Left lung (tissue), 10 donors: ENCODE results near the gene SMAD4. TPM values are rescaled to one million over a fixed set of nuclear protein-coding genes. Genes with fewer than 3 reads are reported as not detected.
A peak's percentile ranks its signal among the peaks of the same experiment; 100 is the strongest.

ENCODE experiments used
- ATAC-seq: fragments of 200-7000 bp; cut with Tn5 transposase; one replicate; pipeline ENCODE4 v1.9.1; 2020; ENCODE audit warnings: moderate library complexity
- DNase-seq, 4 donors: peaks; one replicate each; pipeline ENCODE4 v3.0.0-alpha.2; 2013 to 2020
- H3K27ac ChIP-seq, 2 donors: fragments of 200-600 bp; sonication (generic) in 1 of 2; one replicate each; pipeline versions ENCODE4 v1.5.0 to v1.8.0; 2020 to 2021
- H3K27me3 ChIP-seq, 2 donors: fragments of 200-600 bp; sonication (generic) in 1 of 2; one replicate each; pipeline versions ENCODE4 v1.5.0 to v1.8.0; 2020 to 2021
- H3K36me3 ChIP-seq, 2 donors: fragments of 200-600 bp; sonication (generic) in 1 of 2; one replicate each; pipeline versions ENCODE4 v1.5.0 to v1.8.0; 2020 to 2021
- H3K4me1 ChIP-seq, 2 donors: fragments of 200-600 bp; one replicate each; pipeline ENCODE4 v1.8.0; 2021
- H3K4me3 ChIP-seq, 2 donors: fragments of 200-600 bp; sonication (generic) in 1 of 2; one replicate each; pipeline versions ENCODE4 v1.5.0 to v1.8.0; 2020 to 2021; ENCODE audit warnings: mild to moderate bottlenecking in 1 of 2
- H3K9me3 ChIP-seq, 2 donors: fragments of 200-600 bp; sonication (generic) in 1 of 2; one replicate each; pipeline versions ENCODE4 v1.5.0 to v1.8.0; 2020 to 2021
- CTCF ChIP-seq, 2 donors: fragments of 200-600 bp; sonication (generic) in 1 of 2; IDR thresholded peaks; one replicate each; pipeline versions ENCODE4 v1.5.0 to v1.8.0; 2021; ENCODE audit warnings: antibody characterized with exemption in 2 of 2
- intact Hi-C, 2 donors: fragments of 100-400 bp; cut with DNase I; formaldehyde crosslinking; loops; one replicate each; pipeline versions ENCODE4 v1.11.2 to v1.14.2; 2022
- polyA plus RNA-seq, 6 donors: library from polyadenylated mRNA; unstranded; fragments of 120-200 nt; gene quantifications; one replicate each; pipeline ENCODE4 v1.2.1, GENCODE V29; 2013; ENCODE audit not compliant: insufficient read length in 6 of 6
- total RNA-seq, 2 donors: library from RNA; stranded (reverse); fragmentation: NEBNext Ultra II Directional; extraction: Animal tissue kit (Norgen Biotek cat#: 25700); gene quantifications; one replicate each; pipeline ENCODE4 v1.2.1, GENCODE V29; 2021
- donor health status: DM: no; HTN: yes; CAD: no.
- donor health status: DM: no; HTN: no; CAD: no.

SMAD4 gene
- total and polyA plus RNA-seq, 8 donors = 90.7 to 170 (median 143) TPM

DNA sequence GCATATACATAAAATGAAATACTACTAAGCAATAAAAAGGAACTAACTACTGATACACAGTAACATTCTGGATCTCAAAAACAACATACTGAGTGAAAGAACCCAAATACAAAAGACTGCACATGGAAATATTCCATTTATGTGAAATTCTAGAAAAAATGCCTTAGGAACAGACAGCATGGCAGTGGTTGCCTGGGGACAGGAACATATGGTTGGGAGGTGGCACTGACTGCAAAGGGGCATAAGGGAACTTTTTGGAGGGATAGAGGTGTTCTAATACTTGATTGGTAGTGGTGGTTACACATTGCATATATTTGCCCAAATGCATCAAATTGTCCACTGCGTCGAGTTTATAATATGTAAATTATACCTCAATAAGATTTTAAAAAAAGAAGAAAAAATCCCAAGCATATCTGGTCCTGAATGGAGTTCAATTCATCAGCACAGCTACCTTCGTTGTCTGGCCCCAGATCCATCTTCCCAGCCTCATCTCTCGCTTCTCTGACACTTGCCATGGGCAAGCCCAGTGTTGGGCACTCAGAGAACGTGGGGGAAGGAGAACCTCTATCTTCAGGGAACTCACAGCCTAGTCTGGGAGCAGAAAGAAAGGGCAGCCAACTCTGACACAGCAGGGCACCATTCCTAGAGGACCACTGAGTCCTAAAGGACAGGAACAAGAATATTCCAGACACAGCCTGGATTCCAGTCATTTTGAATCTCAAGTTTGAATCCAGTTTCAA lies 8.6 kb upstream of the SMAD4 start:
- Histone ChIP-seq H3K4me1 (peaks cover 0 to 3% of the 10 kb centered on the region in 2 donors), H3K27ac (no peak overlapping the region), H3K36me3 (peaks cover 0 to 6% of the 10 kb centered on the region in 2 donors), H3K9me3 (no peaks in the 10 kb centered on the region), H3K4me3 (no peak overlapping the region), H3K27me3 (no peaks in the 10 kb centered on the region)
- no peak for TF ChIP-seq CTCF (IDR thresholded peaks at IDR 0.05)
- intact Hi-C loops = no loop called here
- DNase-seq (no peak), ATAC-seq (no peak)

DNA sequence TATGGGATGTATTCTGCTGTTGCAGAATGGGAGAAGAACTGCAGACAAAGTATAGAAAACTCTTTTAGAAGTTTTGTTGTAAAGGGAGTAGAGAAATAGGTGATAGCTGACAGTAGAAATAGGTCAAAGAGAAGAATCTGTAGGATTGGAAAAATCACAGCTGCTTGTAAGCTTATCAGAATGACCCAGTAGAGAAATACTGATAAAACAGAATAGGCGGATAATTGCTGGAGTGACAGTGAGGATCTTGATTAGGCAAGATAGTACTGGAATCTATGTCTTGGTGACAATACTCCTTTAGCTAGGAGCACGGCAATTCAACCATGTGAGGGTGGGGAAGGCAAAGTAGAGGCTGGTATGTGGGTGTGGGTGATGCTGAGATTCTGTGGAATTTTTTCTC lies 4.5 kb upstream of the SMAD4 start:
- no peak for TF ChIP-seq CTCF (IDR thresholded peaks at IDR 0.05)
- Histone ChIP-seq H3K36me3 (no peaks in the 10 kb centered on the region), H3K9me3 (no peaks in the 10 kb centered on the region), H3K4me3 (no peak overlapping the region), H3K27me3 (no peaks in the 10 kb centered on the region), H3K27ac (no peak overlapping the region), H3K4me1 (peaks cover 5 to 23% of the 10 kb centered on the region in 2 donors)
- no peak for ATAC-seq
- intact Hi-C loops = no loop called here
- no peak for DNase-seq

- TF ChIP-seq CTCF (IDR thresholded peaks at IDR 0.05) = no peak
- Histone ChIP-seq H3K27ac (no peak overlapping the region), H3K9me3 (no peaks in the 10 kb centered on the region), H3K4me1 (peaks cover 12 to 47% of the 10 kb centered on the region in 2 donors), H3K27me3 (no peaks in the 10 kb centered on the region), H3K36me3 (peaks cover 0 to 4% of the 10 kb centered on the region in 2 donors), H3K4me3 (no peak overlapping the region)
- DNase-seq (no peak), ATAC-seq (no peak)
- intact Hi-C loops = no loop called here
These were observed 1.7 kb upstream of the SMAD4 start for GRCh38 chr18:51028201-51028805.

DNA sequence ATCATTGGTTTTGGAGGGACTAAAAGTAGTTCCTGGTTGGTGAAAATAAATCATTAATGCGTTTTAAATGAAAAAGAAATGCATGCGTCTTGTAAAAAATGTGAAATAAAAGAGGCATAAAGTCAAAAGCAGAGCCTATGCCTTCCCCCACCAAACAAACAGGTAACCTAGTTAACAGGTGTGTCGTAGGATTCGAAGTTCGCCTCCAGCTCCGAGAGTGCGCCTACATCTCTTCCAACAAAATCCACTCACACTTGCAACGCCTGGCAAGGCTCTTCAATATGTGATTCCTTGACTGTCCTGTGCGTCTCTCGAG lies 677 bp upstream of the SMAD4 start:
- no peak for ATAC-seq
- Histone ChIP-seq H3K27me3 (no peaks in the 10 kb centered on the region), H3K27ac (peak overlapping the region; percentile 96 to 99), H3K9me3 (no peaks in the 10 kb centered on the region), H3K36me3 (peaks cover 0 to 14% of the 10 kb centered on the region in 2 donors), H3K4me3 (peak overlapping the region; percentile 54 to 68), H3K4me1 (peaks cover 12 to 57% of the 10 kb centered on the region in 2 donors)
- intact Hi-C loops = no loop called here
- TF ChIP-seq CTCF (IDR thresholded peaks at IDR 0.05) = no peak
- DNase-seq = no peak

- Histone ChIP-seq H3K4me1 (peaks cover 16 to 67% of the 10 kb centered on the region in 2 donors), H3K36me3 (peaks cover 0 to 18% of the 10 kb centered on the region in 2 donors), H3K27ac (peak overlapping the region; percentile 96 to 99), H3K27me3 (no peaks in the 10 kb centered on the region), H3K9me3 (no peaks in the 10 kb centered on the region), H3K4me3 (peak overlapping the region; percentile 54 to 68)
- ATAC-seq (peak; percentile 81), DNase-seq (peak; percentile 11 to 94 (median 74))
- intact Hi-C loops = no loop called here
- no peak for TF ChIP-seq CTCF (IDR thresholded peaks at IDR 0.05)
These were observed 685 bp downstream of the SMAD4 start for GRCh38 chr18:51030537-51031258.
